Natural killer cell treated with Interleukin-12 subunit alpha and Interleukin-12 subunit beta and Interleukin-15 and Interleukin-18, amount 100 ng/mL, for 72 hours (primary cell): Measurements from ENCODE around the gene DNAI2. TPM values are rescaled to one million over a fixed set of nuclear protein-coding genes. Genes with fewer than 3 reads are reported as not detected.

ENCODE experiments used
- ATAC-seq, 2 donors: fragments of 150-1000 bp; cut with Tn5 transposase in 1 of 2; sonication (Bioruptor Pico), chemical (Tn5 transposase) in 1 of 2; 2 replicates each; pipeline ENCODE4 v1.10.0; 2021
- DNase-seq: peaks from one replicate; pipeline ENCODE4 v3.0.0; 2022; ENCODE audit warnings: low spot score
- H3K27ac Mint-ChIP-seq, 2 donors: 1 replicate in 1 of 2; 2 replicates in 1 of 2; pipeline ENCODE4 v1.8.0; 2022; ENCODE audit warnings: mixed read lengths in 2 of 2, mild to moderate bottlenecking in 1 of 2, moderate library complexity in 1 of 2
- H3K27me3 Mint-ChIP-seq, 2 donors: 1 replicate in 1 of 2; 2 replicates in 1 of 2; pipeline ENCODE4 v1.8.0; 2022; ENCODE audit warnings: mixed read lengths in 2 of 2
- H3K36me3 Mint-ChIP-seq: one replicate; pipeline ENCODE4 v1.8.0; 2022; ENCODE audit warnings: mixed read lengths
- H3K4me1 Mint-ChIP-seq, 2 donors: 1 replicate in 1 of 2; 2 replicates in 1 of 2; pipeline ENCODE4 v1.8.0; 2022; ENCODE audit warnings: low read depth in 2 of 2, mixed read lengths in 2 of 2, mild to moderate bottlenecking in 1 of 2
- H3K4me3 Mint-ChIP-seq: one replicate; pipeline ENCODE4 v1.8.0; 2022; ENCODE audit warnings: mixed read lengths
- H3K9me3 Mint-ChIP-seq: 2 replicates; pipeline ENCODE4 v1.8.0; 2022; ENCODE audit warnings: mixed read lengths
- total RNA-seq, 2 donors: library from RNA; stranded (reverse); gene quantifications; one replicate each; pipeline ENCODE4 v1.2.3, GENCODE V29; 2022

DNAI2 gene, protein sequence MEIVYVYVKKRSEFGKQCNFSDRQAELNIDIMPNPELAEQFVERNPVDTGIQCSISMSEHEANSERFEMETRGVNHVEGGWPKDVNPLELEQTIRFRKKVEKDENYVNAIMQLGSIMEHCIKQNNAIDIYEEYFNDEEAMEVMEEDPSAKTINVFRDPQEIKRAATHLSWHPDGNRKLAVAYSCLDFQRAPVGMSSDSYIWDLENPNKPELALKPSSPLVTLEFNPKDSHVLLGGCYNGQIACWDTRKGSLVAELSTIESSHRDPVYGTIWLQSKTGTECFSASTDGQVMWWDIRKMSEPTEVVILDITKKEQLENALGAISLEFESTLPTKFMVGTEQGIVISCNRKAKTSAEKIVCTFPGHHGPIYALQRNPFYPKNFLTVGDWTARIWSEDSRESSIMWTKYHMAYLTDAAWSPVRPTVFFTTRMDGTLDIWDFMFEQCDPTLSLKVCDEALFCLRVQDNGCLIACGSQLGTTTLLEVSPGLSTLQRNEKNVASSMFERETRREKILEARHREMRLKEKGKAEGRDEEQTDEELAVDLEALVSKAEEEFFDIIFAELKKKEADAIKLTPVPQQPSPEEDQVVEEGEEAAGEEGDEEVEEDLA
- total RNA-seq, result not detected

DNA sequence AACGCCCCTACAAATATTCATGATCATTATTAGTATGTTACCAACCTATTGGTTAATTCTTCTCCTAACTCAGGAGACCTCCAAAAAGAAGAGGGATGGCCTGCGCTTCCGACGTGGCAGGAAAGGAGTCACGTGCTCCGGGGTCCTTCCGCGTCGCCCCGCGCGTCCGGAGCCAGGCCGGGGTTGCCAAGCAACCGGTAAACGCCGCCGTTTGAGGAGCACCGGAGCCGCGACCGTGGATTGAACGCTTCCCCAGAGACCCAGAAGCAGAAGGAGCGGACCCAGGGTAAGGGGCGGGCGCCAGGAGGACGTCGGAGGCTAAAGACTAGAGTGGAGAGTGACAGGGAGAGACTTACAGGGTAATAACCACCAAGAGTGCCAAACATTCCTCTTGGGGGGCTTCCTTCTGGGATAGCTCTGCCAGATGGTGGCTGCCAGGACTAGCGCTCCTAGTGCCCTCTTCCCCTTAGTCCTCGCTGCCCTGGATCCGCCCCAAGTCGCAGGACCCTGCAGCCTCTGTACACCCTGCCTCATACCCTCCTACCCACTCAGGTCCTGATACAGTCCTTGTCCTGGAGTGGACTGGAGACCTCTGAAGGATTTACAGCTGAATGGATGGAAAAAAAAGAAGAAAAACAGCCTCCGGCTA lies at the start of gene DNAI2:
Gene DNAI2 (plus strand): TSS at position 175 of the 649 bp plus-strand sequence. CDS start 7,584 bp downstream, outside the sequence.
- no peaks in the 10 kb centered on the region for H3K27me3 Mint-ChIP-seq
- peaks cover 23 to 24% of the 10 kb centered on the region in 2 donors for H3K4me1 Mint-ChIP-seq
- no peaks in the 10 kb centered on the region for H3K9me3 Mint-ChIP-seq
- peak within 1 kb of the TSS; percentile 13 to 30 for H3K27ac Mint-ChIP-seq
- H3K36me3 Mint-ChIP-seq, result no peaks in the 10 kb centered on the region
- no peak for DNase-seq
- peak within 1 kb of the TSS; percentile 74 for H3K4me3 Mint-ChIP-seq
- peak; percentile 36 to 54 for ATAC-seq

DNA sequence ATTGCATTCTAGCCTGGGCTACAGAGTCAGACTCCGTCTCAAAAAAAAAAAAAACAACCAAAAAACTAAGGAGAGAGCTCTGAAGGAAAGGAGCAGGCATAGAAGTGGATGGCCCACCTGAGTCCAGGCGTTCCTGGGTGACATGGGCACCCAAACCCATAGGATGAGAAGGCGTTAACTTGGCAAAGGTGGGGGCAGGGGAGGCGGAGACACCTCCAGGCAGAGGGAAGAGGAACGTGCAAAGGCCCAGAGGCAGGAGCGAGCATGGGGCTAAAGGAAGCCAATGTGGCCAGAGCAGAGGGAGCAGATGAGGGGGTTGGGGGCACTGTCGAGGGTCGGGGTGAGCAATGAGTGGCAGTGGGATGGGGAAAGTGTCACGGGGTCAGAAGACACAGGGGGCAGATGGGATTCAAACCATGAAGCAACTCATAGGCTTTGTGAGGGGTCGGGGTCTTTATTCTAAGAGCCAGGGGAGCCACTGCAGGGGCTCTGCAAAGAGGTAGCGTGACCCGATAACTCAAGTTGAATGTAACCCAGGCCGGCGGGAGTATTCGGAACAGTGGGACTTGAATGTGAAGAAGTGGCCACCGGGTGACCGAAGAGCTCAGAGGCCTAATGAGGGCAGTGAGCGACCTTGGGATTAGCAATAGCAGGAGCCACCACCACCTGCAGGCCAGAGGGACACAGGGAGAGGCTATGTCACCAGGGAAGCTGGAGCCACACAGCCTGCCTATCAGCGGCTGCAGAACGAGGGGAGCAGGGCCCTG lies 48.9 kb upstream of the DNAI2 start:
- no peak for ATAC-seq
- Mint-ChIP-seq H3K27ac (no peak overlapping the region), H3K27me3 (no peaks in the 10 kb centered on the region), H3K36me3 (no peaks in the 10 kb centered on the region), H3K4me1 (peaks cover 0 to 2% of the 10 kb centered on the region in 2 donors), H3K4me3 (no peak overlapping the region), H3K9me3 (no peaks in the 10 kb centered on the region)
- DNase-seq, result no peak

DNA sequence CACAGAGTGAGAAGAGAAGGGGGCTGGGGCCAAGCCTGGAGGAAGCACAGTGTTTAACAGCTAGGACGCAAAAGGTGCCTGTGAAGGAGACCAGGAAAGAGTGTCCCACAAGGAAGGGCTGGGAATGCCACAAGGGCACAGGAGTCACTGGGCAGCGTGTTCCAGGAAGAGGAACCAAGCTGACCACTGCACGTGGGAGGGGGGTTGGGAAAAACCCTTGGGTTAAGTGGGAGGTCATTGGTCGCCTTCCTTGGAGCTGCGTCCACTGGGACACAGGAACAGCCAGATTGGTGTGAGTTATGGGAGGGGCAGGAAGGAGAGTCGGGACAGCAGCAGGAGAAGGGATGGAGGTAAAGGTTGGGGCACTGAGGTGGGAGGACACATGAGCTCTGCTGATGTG lies 47.8 kb upstream of the DNAI2 start:
- H3K27ac Mint-ChIP-seq, result no peak overlapping the region

DNA sequence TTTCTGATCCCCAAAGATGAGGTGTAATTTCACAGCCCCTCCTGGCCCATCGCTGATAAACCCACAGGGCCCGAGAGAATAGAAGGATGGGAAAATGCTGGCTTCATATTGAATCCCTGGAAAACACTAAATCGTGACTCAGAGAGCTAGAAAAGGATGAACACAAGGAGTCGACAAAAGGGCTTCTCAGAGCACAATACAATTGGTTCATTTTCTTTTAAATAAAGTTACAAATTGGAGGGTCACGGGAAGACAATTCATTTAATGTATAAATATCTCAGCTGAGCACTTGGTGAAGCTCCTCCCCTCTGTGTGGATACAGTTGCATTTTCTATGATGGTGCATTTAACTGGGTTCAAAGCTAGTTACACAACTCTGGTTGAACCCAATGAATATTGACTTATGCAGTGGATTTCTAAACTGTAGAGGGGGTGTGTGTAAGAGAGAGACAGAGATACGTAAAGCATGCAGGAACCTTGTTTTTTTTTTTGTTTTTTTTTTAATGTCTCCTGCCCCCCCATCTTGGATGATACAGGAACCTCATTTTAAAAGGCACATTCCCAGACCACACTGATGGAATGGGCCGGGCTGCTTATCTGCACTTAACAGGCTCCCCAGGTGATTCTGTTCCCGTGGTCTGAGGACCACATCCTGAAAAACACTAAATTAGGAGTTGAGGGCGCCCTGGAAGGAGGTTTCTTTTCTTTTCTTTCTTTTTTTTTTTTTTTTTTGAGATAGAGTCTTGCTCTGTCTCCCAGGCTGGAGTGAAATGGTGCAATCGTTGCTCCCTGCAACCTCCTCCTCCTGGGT lies 46.6 kb upstream of the DNAI2 start:
- peaks cover 0 to 2% of the 10 kb centered on the region in 2 donors for H3K4me1 Mint-ChIP-seq
- no peak overlapping the region for H3K27ac Mint-ChIP-seq
- H3K36me3 Mint-ChIP-seq, result no peaks in the 10 kb centered on the region
- ATAC-seq, result no peak
- no peaks in the 10 kb centered on the region for H3K27me3 Mint-ChIP-seq
- DNase-seq, result no peak
- H3K9me3 Mint-ChIP-seq, result no peaks in the 10 kb centered on the region
- H3K4me3 Mint-ChIP-seq, result no peak overlapping the region

More for the DNA sequence above, 47.8 kb upstream of the DNAI2 start:
- Mint-ChIP-seq H3K36me3 (no peaks in the 10 kb centered on the region), H3K27me3 (no peaks in the 10 kb centered on the region), H3K4me1 (peaks cover 0 to 2% of the 10 kb centered on the region in 2 donors), H3K4me3 (no peak overlapping the region), H3K9me3 (no peaks in the 10 kb centered on the region)
- no peak for DNase-seq
- no peak for ATAC-seq

DNA sequence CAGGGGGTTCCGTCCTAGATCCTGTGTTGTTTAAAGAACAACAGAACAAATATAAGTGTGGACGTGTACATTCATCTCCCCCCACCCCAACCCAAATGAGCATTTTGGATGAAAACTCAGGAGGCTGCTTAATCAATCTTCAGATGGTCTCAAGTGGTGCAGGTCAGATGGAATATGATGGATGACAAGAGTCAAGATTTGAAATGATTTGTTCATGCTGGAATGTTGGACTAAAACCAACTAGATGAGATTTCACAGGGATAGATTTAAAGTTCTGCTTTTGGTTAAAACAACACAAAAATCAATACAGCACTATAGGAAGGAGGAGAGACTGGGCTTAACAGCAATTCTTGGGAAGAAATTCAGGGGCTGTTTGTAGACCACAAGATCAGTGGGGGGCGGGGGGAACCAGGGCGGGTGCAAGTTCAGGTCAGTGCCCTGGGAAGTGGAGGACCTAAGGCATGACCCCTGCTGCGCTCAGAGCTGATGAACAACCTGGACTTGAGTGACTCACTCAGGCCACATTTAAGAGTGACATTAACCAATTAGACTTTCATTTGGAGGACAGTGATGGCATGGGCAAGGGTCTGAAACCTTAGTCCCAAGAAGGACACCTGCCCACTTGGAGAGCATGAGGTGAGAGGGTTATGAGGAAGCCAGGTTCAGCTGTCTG lies 45.6 kb upstream of the DNAI2 start:
- H3K4me1 Mint-ChIP-seq, result peaks cover 0 to 2% of the 10 kb centered on the region in 2 donors
- no peak for ATAC-seq
- no peaks in the 10 kb centered on the region for H3K9me3 Mint-ChIP-seq
- no peak overlapping the region for H3K27ac Mint-ChIP-seq
- no peak overlapping the region for H3K4me3 Mint-ChIP-seq
- H3K36me3 Mint-ChIP-seq, result no peaks in the 10 kb centered on the region
- DNase-seq, result no peak
- H3K27me3 Mint-ChIP-seq, result no peaks in the 10 kb centered on the region

DNA sequence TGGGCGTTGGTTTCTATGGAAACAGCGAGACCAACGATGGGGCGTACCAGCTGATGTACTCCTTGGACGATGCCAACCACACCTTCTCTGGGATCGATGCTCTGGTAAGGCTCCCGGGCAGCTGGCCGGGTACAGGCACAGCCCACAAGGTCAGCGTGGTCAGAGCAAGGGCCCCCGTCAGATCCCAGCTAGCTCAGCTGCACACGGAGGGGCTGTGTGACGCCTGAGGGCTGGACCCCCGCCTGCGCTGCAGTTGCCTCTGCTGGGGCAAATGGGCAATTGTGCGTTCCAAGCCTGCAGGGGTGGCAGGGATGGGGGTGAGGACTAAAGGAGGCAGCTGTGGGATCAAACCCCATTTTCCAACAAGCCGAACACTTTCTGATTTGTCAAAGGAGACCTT lies 43.1 kb upstream of the DNAI2 start:
- Mint-ChIP-seq H3K36me3 (no peaks in the 10 kb centered on the region), H3K27me3 (no peaks in the 10 kb centered on the region), H3K4me3 (no peak overlapping the region), H3K9me3 (no peaks in the 10 kb centered on the region), H3K27ac (no peak overlapping the region), H3K4me1 (no peaks in the 10 kb centered on the region)
- no peak for DNase-seq
- no peak for ATAC-seq

DNA sequence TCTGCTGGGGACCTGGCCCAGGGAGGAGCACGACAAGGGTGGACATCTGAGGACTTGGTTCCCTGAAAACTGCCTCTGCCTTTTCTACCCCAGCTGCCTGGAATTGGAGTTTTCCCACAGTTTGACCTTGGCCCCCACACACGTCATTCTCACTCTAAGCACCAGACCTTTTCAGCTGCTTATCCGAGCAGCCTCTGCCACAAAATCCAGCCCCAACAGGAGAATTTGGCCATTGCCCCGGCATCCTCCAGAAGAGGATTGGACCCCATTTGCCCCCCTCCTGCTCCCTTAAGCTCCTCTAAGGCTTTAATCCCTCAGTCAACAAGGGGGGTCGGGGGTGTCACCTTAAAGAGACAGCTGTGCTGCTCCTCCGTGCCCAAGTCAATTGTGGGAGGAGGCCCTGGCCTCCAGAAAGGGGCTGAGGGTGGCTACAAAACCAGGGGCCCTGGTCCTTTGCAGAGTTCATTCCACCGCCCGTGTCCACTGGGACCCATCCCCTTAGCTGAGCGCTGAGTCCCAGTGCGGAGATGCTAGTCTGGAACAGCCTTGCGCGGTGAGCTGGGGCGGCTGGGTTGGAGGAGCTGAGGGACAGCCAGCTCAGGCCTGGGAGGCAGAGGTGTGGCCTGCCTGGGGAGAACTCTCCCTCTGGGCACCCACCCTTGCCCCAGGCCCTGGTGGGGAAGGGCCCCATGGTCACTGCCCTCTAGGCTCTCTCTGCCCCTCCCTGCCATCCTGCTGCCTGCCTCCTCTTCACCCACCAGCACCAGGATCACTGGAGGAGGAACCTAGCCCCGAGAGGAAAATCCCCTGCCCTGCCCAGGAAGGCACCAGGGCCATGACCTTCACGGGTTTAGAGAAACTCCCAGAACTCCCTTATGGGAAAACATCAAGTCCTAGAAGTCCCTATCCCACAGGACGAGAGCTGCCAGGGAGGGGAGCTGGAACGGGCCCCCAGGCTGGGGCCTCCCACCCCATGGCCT lies 41.8 kb upstream of the DNAI2 start:
- no peak for DNase-seq
- Mint-ChIP-seq H3K4me1 (no peaks in the 10 kb centered on the region), H3K4me3 (no peak overlapping the region), H3K9me3 (no peaks in the 10 kb centered on the region), H3K27me3 (no peaks in the 10 kb centered on the region), H3K36me3 (no peaks in the 10 kb centered on the region), H3K27ac (no peak overlapping the region)
- ATAC-seq, result peak in 1 of 2 donors; percentile 29

DNA sequence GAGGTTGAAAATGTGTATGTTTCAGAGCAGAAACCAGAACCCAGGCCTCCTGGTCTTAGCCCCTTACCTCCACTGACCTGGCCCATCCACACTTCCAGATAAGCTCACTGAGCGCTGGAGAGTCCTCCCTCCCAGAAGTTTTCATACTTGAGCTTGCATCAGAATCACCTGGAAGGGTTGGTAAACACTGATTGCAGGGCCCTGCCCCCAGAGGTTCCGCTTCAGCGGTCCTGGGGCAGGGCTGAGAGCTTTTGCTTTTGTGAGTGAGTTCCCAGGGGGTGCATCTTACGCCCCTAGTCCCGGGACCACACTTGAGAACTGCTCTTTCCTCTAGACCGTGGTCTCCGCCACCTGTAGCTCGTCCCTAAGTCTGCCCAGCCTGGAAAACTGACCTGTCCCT lies 40.1 kb upstream of the DNAI2 start:
- H3K27me3 Mint-ChIP-seq, result no peaks in the 10 kb centered on the region
- H3K27ac Mint-ChIP-seq, result no peak overlapping the region
- no peaks in the 10 kb centered on the region for H3K4me1 Mint-ChIP-seq
- no peak overlapping the region for H3K4me3 Mint-ChIP-seq
- H3K9me3 Mint-ChIP-seq, result no peaks in the 10 kb centered on the region
- ATAC-seq (no peak), DNase-seq (no peak)
- H3K36me3 Mint-ChIP-seq, result no peaks in the 10 kb centered on the region

DNA sequence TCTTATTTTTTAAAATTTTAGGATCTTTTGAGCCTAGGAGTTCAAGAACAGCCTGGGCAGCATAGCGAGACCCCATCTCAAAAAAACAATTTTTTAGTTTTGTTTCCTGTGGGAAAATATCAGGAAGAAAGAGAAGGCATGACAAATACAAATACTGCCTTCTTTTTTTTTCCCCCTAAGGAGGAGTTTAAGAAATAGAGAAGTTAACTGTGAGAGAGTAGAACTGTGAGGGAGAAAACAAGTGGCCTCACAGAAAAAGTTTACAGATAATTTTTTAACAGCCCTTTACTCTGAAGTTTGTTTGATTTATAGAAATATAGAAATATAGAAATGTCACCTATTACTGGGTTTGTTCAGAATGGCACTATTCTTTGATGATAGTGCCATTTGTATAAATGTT lies 39.5 kb upstream of the DNAI2 start:
- Mint-ChIP-seq H3K4me1 (no peaks in the 10 kb centered on the region), H3K27me3 (no peaks in the 10 kb centered on the region), H3K36me3 (no peaks in the 10 kb centered on the region), H3K9me3 (no peaks in the 10 kb centered on the region), H3K4me3 (no peak overlapping the region), H3K27ac (no peak overlapping the region)
- ATAC-seq (no peak), DNase-seq (no peak)

DNA sequence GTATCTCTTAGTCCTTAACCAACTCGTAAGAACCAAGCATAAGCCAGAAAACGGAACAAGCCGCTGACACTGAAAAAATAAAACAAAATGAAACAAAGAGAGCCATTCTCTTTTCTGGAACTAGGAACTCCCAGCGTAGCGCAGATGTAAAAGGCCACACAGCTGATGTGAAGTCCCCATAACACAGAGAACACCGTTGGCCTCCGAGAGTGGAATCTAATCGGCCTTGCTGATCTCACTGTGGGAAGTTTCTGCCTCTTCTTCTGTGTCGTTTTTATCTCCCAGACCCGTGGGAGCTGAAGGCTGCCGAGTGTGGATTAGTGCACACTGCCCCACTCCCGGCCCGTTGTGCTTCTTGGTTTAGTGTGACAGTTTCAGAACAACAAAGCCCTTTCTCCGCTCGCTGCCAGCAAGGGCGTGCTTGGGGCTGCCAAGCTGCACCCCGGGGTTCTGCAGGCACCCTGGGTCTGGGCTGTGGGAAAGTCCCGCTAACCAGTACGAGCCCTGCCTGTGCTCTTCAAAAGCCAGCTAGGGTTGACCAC lies 38.9 kb upstream of the DNAI2 start:
- ATAC-seq (peak in 1 of 2 donors; percentile 22), DNase-seq (no peak)
- Mint-ChIP-seq H3K4me3 (peak overlapping the region; percentile 6), H3K27me3 (no peaks in the 10 kb centered on the region), H3K27ac (no peak overlapping the region), H3K9me3 (no peaks in the 10 kb centered on the region), H3K4me1 (no peaks in the 10 kb centered on the region), H3K36me3 (no peaks in the 10 kb centered on the region)

DNA sequence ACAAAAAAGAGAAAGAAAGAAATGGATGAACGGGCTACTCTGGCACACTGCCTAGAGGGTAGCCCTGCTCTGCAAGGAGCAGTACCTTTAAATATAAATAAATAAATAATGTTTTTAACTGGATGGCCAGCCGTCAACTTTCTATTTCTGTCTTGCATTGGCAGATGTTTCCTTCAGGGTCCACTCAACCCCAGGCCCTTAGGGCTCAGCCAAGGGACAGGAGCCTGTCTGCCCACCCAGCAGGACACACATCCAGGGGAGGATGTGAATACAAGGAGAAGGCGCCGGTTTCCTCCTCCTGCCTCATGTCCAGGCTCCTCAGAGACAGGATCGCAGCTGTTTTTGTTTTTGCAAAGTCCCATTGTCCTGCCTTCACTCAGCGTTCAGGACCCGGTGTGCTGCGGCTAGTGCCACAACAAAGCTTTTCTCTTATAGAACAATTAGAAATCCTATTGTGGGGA lies 38.1 kb upstream of the DNAI2 start:
- ATAC-seq, result no peak
- H3K27ac Mint-ChIP-seq, result no peak overlapping the region

More for the DNA sequence above, 38.1 kb upstream of the DNAI2 start:
- no peak overlapping the region for H3K4me3 Mint-ChIP-seq
- no peaks in the 10 kb centered on the region for H3K9me3 Mint-ChIP-seq
- no peaks in the 10 kb centered on the region for H3K36me3 Mint-ChIP-seq
- no peaks in the 10 kb centered on the region for H3K27me3 Mint-ChIP-seq
- no peak for DNase-seq
- no peaks in the 10 kb centered on the region for H3K4me1 Mint-ChIP-seq
